Activated T-helper 17 cell treated with anti-CD3 and anti-CD28 coated beads, Interleukin-2, amount 50 U/mL, for 72 hours (primary cell): ENCODE measurements around the gene ZBED1. TPM values are rescaled to one million over a fixed set of nuclear protein-coding genes. Genes with fewer than 3 reads are reported as not detected.
"Not testable (repeated sequence)": the region's sequence is repeated elsewhere in the genome, so short reads cannot be mapped to it uniquely, and the experiment has no call there.

ENCODE experiments used
- ATAC-seq: fragments of 150-1000 bp; cut with Tn5 transposase; replicated peaks from 2 replicates; pipeline ENCODE4 v1.10.0; 2021; ENCODE audit warnings: mild to moderate bottlenecking, moderate library complexity
- H3K27ac Mint-ChIP-seq: one replicate; pipeline ENCODE4 v1.8.0; 2022; ENCODE audit warnings: mixed read lengths
- H3K27me3 Mint-ChIP-seq: one replicate; pipeline ENCODE4 v1.8.0; 2022; ENCODE audit warnings: mixed read lengths
- H3K36me3 Mint-ChIP-seq: one replicate; pipeline ENCODE4 v1.8.0; 2022; ENCODE audit warnings: low read depth, mild to moderate bottlenecking, mixed read lengths
- H3K4me1 Mint-ChIP-seq: one replicate; pipeline ENCODE4 v1.8.0; 2022; ENCODE audit warnings: mixed read lengths
- H3K4me3 Mint-ChIP-seq: one replicate; pipeline ENCODE4 v1.8.0; 2022; ENCODE audit warnings: mild to moderate bottlenecking, mixed read lengths
- H3K9me3 Mint-ChIP-seq: one replicate; pipeline ENCODE4 v1.8.0; 2022; ENCODE audit warnings: mixed read lengths
- total RNA-seq, 2 donors: library from RNA; stranded (reverse); gene quantifications; one replicate each; pipeline ENCODE4 v1.2.3, GENCODE V29; 2022

The ZBED1 gene
- total RNA-seq, 2 donors from 2014 or later, result 27.4 to 37.6 TPM

DNA sequence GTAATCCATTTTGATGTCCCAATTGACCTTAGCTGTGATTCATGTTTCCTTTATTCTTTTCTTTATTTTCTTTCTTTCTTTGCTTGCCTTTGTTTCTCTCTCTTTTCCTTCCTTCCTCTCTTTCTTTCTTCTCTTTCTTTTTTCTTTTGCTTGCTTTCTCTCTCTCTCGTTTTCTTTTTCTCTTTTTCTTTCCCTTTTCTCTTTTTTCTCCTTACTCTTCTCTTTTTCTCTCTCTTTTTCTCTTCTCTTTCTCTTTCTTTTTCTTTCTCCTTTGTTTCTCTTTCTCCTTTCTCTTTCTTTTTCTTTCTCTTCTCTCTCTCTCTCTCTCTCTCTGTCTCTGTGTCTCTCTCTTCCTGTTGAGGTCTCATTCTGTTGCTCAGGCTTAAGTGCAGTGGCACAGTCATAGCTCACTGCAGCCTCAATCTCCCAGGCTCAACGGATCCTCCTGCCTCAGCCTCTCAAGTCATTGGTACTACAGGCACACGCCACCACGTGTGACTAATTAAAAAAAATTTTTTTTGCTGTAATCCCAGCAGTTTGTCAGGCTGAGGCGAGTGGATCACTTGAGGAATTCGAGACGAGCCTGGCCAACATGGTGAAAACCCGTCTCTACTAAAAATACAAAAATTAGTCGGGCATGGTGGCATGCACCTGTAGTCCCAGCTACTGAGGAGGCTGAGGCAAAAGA lies 8.0 kb upstream of the ZBED1 start:
- Mint-ChIP-seq H3K9me3 (no peaks in the 10 kb centered on the region), H3K27me3 (no peaks in the 10 kb centered on the region), H3K4me1 (no peaks in the 10 kb centered on the region), H3K36me3 (no peaks in the 10 kb centered on the region), H3K4me3 (no peak overlapping the region), H3K27ac (no peak overlapping the region)
- ATAC-seq, result no peak

DNA sequence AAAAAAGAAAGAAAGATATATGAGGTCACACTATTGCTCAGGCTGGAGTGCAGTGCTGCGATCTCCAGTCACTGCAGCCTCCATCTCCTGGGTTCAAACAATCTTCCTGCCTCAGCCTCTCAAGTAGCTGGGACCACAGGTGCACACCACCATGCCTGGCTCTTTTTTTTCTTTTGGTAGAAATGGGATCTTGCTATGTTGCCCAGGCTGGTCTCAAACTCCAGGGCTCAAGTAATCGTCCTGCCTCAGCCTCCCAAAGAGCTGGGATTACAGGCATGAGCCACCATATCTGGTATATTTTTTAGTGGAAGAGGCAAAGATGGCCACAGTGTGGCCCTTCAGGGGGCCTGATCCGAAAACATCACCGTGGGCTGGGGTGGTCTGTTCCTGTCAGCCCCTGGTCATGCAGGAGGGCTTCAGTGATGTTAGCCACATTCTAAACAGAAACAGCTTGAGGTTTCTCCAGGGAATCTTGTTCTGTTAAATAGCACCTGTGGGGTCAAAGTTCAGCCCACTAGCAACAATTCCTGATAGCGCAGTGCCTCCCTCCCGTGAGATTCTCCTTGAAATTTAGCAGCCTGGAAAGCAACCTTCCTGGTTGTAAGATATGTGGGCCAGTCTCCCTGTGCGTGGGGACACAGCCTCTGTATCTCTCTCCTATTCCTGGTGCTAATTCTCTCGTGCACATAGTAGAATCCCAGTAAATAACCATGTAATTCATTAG lies 7.3 kb upstream of the ZBED1 start:
- no peak for ATAC-seq
- no peaks in the 10 kb centered on the region for H3K36me3 Mint-ChIP-seq
- H3K4me3 Mint-ChIP-seq, result no peak overlapping the region
- no peaks in the 10 kb centered on the region for H3K9me3 Mint-ChIP-seq
- no peak overlapping the region for H3K27ac Mint-ChIP-seq
- no peaks in the 10 kb centered on the region for H3K4me1 Mint-ChIP-seq
- no peaks in the 10 kb centered on the region for H3K27me3 Mint-ChIP-seq

DNA sequence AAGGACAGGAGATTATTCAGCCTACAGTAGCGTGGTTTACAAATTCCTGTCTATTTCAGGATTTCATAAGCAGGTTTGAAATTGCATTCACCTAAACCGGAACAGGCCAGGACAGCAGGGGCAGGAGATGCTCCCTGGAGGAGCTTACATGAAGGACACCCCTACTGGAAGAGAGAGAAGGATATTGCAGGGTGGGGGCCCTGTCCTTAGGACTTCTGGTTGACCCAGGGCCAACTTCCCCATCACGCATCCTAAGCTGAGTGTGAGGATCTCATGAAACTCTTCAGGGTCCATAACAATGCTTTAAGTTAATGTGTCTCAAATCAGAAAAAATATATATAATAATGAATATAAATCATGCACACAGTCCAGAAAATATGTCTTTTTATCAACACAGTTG lies 6.4 kb upstream of the ZBED1 start:
- no peak for ATAC-seq
- Mint-ChIP-seq H3K9me3 (no peaks in the 10 kb centered on the region), H3K4me1 (no peaks in the 10 kb centered on the region), H3K27ac (no peak overlapping the region), H3K27me3 (no peaks in the 10 kb centered on the region), H3K4me3 (no peak overlapping the region), H3K36me3 (no peaks in the 10 kb centered on the region)

DNA sequence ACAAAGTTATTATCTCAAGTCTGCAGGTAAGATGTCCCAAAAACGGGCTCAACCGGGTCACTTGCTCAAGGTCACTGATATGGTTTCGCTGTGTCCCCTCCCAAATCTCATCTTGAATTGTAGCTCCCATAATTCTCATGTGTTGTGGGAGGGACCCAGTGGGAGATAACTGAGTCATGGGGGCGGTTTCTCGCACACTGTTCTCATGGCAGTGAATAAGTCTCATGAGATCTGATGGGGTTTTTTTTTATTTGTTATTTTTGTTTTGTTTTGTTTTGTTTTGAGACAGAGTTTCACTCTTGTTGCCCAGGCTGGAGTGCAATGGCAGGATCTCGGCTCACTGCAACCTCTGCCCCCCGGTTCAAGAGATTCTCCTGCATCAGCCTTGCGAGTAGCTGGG lies 4.6 kb upstream of the ZBED1 start:
- not testable (repeated sequence) for H3K27me3 Mint-ChIP-seq, H3K4me3 Mint-ChIP-seq, H3K4me1 Mint-ChIP-seq, ATAC-seq, H3K27ac Mint-ChIP-seq, H3K36me3 Mint-ChIP-seq, H3K9me3 Mint-ChIP-seq

DNA sequence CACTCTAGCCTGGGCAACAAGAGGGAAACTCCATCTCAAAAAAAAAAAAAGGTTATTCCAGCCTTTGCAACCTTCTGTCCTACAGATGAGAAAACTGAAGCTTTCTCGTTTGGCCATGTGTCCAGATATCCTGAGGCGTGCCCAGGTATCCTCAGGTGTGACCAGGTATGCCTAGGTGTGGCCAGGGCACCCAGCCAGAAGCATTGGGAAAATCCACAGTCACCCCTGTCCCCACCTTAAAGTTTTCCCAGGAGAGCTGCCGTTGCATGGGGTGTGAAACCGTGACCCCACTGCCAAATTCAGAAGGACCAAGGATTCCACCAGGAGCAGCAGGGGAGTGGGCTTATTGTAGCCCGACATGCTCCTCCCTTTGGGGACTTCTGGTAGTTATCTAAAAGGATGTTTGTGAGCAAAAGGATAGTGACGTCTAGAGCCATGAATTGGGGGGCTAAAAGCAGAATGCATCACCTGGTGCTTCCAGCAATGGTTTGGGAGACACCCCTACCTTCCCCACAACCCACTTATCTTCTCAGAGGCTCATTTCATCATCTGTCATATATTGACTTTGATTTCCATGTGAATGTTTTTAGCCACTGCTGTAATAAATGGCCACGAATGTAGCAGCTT lies 4.0 kb upstream of the ZBED1 start:
- H3K4me1 Mint-ChIP-seq, result no peaks in the 10 kb centered on the region
- peaks cover under 1% of the 10 kb centered on the region for H3K36me3 Mint-ChIP-seq
- no peaks in the 10 kb centered on the region for H3K27me3 Mint-ChIP-seq
- no peak overlapping the region for H3K27ac Mint-ChIP-seq
- H3K9me3 Mint-ChIP-seq, result no peaks in the 10 kb centered on the region
- ATAC-seq, result no peak
- no peak overlapping the region for H3K4me3 Mint-ChIP-seq

DNA sequence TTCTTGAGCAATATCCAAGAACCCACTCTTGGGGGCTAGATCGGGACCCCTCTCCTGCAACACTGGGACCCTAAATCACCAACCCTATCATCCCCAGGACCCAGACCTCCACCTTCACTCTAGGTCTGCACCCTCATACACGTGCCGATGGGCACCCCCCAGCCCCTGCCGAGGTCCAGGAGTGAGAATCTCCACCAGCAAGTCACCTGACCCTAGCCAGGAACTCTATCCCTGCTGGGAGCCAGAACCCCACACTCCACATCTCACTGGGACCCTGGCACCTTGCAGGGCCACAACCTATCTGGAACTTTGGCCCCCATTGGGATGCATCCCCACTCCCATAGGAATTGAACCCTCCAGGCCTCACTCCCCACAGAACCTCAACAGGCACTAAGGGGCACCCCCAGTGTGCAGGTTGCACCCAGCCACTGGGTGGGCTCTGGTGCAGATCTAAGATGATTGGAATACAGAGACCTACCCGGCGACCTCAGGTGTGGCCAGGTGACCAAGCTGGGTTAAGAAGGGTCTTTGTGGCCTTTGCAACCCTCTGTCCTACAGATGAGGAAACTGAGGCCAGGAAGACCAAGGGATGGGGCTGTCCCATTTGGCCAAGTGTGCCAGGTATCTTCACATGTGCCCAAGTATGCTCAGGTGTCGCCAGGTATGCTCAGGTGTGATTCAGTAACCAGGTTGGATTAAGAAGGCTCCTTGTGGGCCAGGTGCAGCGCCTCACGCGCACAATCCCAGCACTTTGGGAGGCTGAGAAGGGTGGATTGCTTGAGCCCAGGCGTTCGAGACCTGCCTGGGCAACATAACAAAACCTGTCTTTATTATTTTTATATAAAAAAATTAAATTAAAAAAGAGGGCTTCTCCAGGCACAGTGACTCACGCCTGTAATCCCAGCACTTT lies 3.1 kb upstream of the ZBED1 start:
- H3K27ac Mint-ChIP-seq, result no peak overlapping the region
- H3K4me3 Mint-ChIP-seq, result no peak overlapping the region
- H3K9me3 Mint-ChIP-seq, result no peaks in the 10 kb centered on the region
- no peaks in the 10 kb centered on the region for H3K27me3 Mint-ChIP-seq
- H3K4me1 Mint-ChIP-seq, result peaks cover 2% of the 10 kb centered on the region
- ATAC-seq, result no peak
- H3K36me3 Mint-ChIP-seq, result peaks cover 8% of the 10 kb centered on the region

DNA sequence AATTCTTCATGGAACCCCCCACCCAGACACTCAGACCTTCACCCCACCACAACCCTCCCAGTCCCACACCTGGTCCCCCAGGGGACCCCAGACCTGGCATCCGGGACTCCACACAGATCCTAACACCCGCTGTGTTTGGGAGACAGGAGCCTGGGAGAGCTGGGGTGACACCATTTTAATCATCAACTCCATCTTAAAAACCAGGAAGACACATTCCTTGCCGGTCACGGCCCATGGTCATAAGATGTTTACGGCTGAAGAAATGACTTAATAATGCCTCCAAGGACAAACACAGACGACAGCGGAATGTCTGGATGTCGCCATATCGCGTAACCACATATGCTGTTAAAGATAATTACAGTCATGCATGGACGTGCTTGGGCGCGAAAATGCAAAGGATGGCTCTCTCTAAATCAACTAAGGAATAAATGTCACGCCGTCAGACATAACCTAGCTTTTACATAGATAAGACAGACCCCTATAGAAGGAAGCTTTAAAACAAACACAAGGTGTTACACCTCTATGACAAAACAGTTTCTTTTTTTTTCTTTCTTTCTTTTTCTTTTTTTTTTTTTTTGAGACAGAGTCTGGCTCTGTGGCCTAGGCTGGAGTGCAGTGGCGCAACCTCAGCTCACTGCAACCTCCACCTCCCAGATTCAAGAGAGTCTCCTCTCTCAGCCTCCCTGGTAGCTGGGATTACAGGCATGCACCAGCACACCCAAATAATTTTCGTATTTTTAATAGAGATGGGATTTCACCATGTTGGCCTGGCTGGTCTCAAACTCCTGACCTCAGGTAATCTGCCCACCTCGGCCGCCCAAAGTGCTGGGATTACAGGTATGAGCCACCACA lies 2.1 kb upstream of the ZBED1 start:
- Mint-ChIP-seq H3K27me3 (no peaks in the 10 kb centered on the region), H3K4me3 (no peak overlapping the region), H3K4me1 (peaks cover 8% of the 10 kb centered on the region), H3K27ac (peak overlapping the region; percentile 75), H3K9me3 (no peaks in the 10 kb centered on the region), H3K36me3 (peaks cover 17% of the 10 kb centered on the region)
- ATAC-seq, result no peak

DNA sequence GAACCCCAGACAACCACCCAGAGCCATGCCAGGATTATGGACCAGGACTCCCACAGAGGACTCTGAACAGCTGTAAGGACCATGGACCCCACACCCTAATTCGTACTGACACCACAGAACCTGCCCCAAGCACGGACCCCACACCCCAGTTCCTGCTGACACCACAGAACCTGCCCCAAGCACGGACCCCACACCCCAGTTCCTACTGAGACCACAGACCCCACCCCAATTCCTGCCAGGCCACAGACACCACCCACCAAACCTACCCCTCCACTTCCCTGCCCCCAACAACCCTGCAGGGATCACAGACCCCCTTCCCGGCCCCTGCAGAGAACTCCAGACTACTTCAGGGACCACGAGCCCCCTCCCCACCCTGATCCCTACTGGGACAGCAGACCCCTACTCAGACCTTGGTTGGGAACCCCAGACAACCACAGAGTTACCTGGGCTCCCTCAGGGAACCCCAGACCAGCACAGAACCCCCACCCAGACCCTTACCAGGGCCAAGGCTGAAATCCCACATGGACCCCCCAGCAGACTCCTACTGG lies 1.4 kb upstream of the ZBED1 start:
- Mint-ChIP-seq H3K27ac (peak overlapping the region; percentile 75), H3K27me3 (no peaks in the 10 kb centered on the region)
- ATAC-seq, result no peak

DNA sequence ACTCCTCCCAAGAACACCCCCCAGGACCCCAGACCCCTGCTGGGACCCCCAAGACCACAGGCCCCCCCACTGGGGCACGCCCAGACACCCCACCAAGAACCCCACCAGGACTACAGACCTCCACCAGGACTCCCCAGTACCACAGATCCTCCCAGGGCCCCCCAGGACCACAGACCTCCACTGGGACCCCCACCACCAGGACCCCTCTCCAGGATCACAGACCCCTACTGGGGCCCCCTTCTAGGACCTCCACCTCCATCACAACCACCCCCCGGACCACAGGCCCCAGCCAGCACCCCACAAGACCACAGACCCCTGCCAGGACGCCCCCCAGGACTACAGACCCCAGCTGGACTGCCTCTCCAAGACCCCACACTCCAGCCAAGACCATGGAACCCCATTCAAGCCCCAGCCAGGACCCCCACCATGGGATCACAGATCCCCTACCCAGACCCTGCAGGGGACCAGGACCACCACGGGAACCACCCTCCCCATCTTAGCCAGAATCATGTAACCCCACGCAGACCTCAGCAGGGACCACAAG lies 855 bp upstream of the ZBED1 start:
- Mint-ChIP-seq H3K4me3 (peak overlapping the region; percentile 48), H3K4me1 (peaks cover 13% of the 10 kb centered on the region), H3K36me3 (peaks cover 28% of the 10 kb centered on the region), H3K9me3 (no peaks in the 10 kb centered on the region), H3K27ac (peak overlapping the region; percentile 75), H3K27me3 (no peaks in the 10 kb centered on the region)
- no peak for ATAC-seq

More for the DNA sequence above, 1.4 kb upstream of the ZBED1 start:
- peaks cover 24% of the 10 kb centered on the region for H3K36me3 Mint-ChIP-seq
- H3K4me1 Mint-ChIP-seq, result peaks cover 13% of the 10 kb centered on the region
- H3K9me3 Mint-ChIP-seq, result no peaks in the 10 kb centered on the region
- peak overlapping the region; percentile 48 for H3K4me3 Mint-ChIP-seq

DNA sequence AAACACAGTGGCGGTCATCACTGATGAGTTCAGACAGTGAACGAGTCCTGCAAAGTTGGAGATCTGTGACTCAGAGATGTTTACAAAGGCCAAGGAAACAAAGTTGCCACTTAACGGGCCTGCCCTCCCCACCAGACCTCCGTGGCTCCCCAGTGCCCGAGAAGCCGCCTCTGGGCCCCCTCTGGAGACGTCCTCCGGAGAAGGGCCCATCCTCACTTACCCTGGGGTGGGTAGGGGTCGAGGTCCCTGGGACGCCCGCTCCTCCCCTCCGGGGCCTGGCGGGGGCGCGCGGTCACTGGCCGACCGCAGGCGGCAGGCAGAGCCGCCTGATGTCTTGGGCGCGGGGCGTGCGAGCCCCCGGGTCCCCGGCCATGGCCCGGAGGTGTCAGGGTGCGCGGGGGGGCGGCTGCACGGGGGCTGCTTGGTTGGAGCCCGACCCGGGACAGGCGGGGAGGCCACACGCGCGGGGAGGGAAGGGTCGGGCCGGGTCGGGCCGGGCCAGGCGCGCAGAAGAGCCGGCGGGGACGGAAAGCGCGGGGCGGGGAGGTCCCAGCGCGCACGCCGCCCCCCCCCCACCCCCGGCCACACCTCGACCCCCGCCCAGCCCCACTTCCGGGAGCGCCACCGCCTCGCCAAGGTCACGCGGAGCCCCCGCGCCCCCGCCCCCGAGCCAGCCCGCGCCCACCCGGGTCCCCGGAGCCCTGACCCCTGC lies 529 bp downstream of the ZBED1 start:
- Mint-ChIP-seq H3K27me3 (no peaks in the 10 kb centered on the region), H3K4me3 (peak overlapping the region; percentile 86), H3K9me3 (no peaks in the 10 kb centered on the region)

DNA sequence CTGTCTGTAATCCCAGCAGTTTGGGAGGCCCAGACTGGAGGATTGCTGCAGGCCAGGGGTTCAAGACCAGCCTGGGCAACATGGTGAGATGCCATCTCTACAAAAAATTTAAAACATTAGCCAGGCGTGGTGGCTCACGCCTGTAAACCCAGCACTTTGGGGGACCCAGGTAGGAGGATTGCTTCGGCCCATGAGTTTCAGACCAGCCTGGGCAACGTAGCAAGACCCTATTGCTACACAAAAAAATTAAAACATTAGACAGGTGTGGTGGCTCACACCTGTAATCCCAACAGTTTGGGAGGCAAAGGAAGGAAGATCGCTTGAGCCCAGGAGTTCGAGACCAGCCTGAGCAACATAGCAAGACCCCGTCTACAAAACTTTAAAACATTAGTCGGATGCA lies 1.3 kb downstream of the ZBED1 start:
- H3K9me3 Mint-ChIP-seq, result no peaks in the 10 kb centered on the region
- H3K4me1 Mint-ChIP-seq, result peaks cover 13% of the 10 kb centered on the region
- no peak for ATAC-seq
- H3K4me3 Mint-ChIP-seq, result peak overlapping the region; percentile 86
- H3K27ac Mint-ChIP-seq, result peak overlapping the region; percentile 85
- no peaks in the 10 kb centered on the region for H3K27me3 Mint-ChIP-seq
- peaks cover 41% of the 10 kb centered on the region for H3K36me3 Mint-ChIP-seq

More for the DNA sequence above, 529 bp downstream of the ZBED1 start:
- Mint-ChIP-seq H3K36me3 (peaks cover 41% of the 10 kb centered on the region), H3K4me1 (peaks cover 13% of the 10 kb centered on the region), H3K27ac (peak overlapping the region; percentile 85)
- ATAC-seq, result peak; percentile 71

DNA sequence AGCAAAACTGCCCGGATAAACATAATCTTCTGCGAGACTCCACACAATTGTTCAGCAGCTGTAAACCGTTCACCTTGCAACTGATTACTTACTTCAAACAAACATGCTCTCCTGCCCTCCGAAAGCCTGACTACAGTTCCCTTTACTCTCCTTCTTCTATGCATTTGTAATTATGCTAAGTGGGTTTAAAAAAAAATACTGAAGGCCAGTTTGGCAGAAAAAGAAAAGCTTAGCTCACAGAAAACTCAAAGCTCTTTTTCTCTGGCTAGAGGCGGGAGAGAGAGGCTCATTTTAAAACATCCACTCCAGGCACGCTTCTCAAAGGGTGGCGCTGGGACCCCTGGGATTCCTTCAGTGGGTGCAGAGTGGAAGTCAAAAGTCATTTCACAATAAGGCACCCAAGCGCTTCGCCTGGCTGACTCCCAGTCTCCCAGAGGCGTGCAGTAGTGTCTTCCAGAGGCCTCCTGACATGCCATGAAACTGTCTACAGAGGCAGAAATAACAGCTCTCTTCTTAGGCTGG lies 1.9 kb downstream of the ZBED1 start:
- peaks cover 13% of the 10 kb centered on the region for H3K4me1 Mint-ChIP-seq

More for the DNA sequence above, 1.9 kb downstream of the ZBED1 start:
- H3K27ac Mint-ChIP-seq, result peak overlapping the region; percentile 85
- H3K36me3 Mint-ChIP-seq, result peaks cover 41% of the 10 kb centered on the region
- no peaks in the 10 kb centered on the region for H3K9me3 Mint-ChIP-seq
- H3K27me3 Mint-ChIP-seq, result no peaks in the 10 kb centered on the region
- peak overlapping the region; percentile 86 for H3K4me3 Mint-ChIP-seq
- no peak for ATAC-seq
